A549 (cell line): Measurements from ENCODE around the gene PDCD4.

ENCODE experiments used
- BHLHE40 ChIP-seq: IDR thresholded peaks from 2 replicates; pipeline ENCODE4 v1.6.1; 2012; ENCODE audit warnings: low read depth, low read length, inconsistent platforms
- CHD4 ChIP-seq: fragments of 200-600 bp; sonication (generic); IDR thresholded peaks from 2 replicates; pipeline ENCODE4 v1.6.1; 2016; ENCODE audit warnings: antibody characterized with exemption, mild to moderate bottlenecking, borderline replicate concordance
- CTCF ChIP-seq: fragments of >200 bp; sonication (Bioruptor Twin); formaldehyde crosslinking; IDR thresholded peaks from 3 replicates; pipeline ENCODE4 v1.5.1; 2016
- EP300 ChIP-seq, 2 experiments: fragments of >200 bp; sonication (Bioruptor Twin); formaldehyde crosslinking; IDR thresholded peaks; 2 replicates in 1 of 2; 3 replicates in 1 of 2; pipeline ENCODE4 v1.6.1; 2016 to 2017
- JUN ChIP-seq, 2 experiments: fragments of >200 bp; sonication (Bioruptor Twin); formaldehyde crosslinking; IDR thresholded peaks; 2 replicates in 1 of 2; 3 replicates in 1 of 2; pipeline ENCODE4 v1.6.1; 2016 to 2017
- MAX ChIP-seq: IDR thresholded peaks from 2 replicates; pipeline ENCODE4 v1.6.1; 2012
- NR3C1 ChIP-seq: fragments of >200 bp; sonication (Bioruptor Twin); formaldehyde crosslinking; IDR thresholded peaks from 3 replicates; pipeline ENCODE4 v1.6.1; 2017
- POLR2A ChIP-seq: IDR thresholded peaks from 2 replicates; pipeline ENCODE4 v1.6.1; 2012; ENCODE audit warnings: mild to moderate bottlenecking, low read length
- POLR2AphosphoS2 ChIP-seq: conservative IDR thresholded peaks from 2 replicates; pipeline ENCODE4 v1.6.1; 2012; ENCODE audit warnings: low read length, improper control_type of control experiment, inconsistent platforms
- RARB ChIP-seq: fragments of 250-450 bp; sonication (Bioruptor Pico); IDR thresholded peaks from 2 replicates; pipeline ENCODE4 v1.8.0; 2021; ENCODE audit warnings: mild to moderate bottlenecking, moderate library complexity

GRCh38 chr10:110900983-110901382 is 29.3 kb downstream of the PDCD4 start:
- no peak for TF ChIP-seq POLR2AphosphoS2
- no peak for TF ChIP-seq EP300 (IDR thresholded peaks at IDR 0.05)
- no peak for TF ChIP-seq CTCF
- no peak for TF ChIP-seq BHLHE40
- TF ChIP-seq POLR2A, result no peak
- TF ChIP-seq RARB (CRISPR knock-in tag), result no peak
- no peak for TF ChIP-seq CHD4
- TF ChIP-seq NR3C1, result no peak
- no peak for TF ChIP-seq JUN (IDR thresholded peaks at IDR 0.05)
- no peak for TF ChIP-seq MAX
